H1 (cell line): ENCODE results near the gene TSPAN4. TPM values are rescaled to one million over a fixed set of nuclear protein-coding genes. Genes with fewer than 3 reads are reported as not detected.
A peak's percentile ranks its signal among the peaks of the same experiment; 100 is the strongest.

ENCODE experiments used
- CBX8 ChIP-seq: fragments of 300-800, 300-1000 bp; sonication (generic); IDR thresholded peaks from 2 replicates; pipeline ENCODE4 v1.7.1; 2016; ENCODE audit warnings: low read depth, low read length, borderline replicate concordance
- CEBPB ChIP-seq: IDR thresholded peaks from 2 replicates; pipeline ENCODE4 v1.6.1; 2012; ENCODE audit warnings: low read depth, low read length
- CREB1 ChIP-seq: IDR thresholded peaks from 2 replicates; pipeline ENCODE4 v1.6.1; 2012; ENCODE audit warnings: inconsistent platforms
- GABPA ChIP-seq: IDR thresholded peaks from 2 replicates; pipeline ENCODE4 v1.6.1; 2011; ENCODE audit warnings: mild to moderate bottlenecking, low read length, moderate library complexity, borderline replicate concordance; ENCODE audit not compliant: insufficient read depth
- GTF2F1 ChIP-seq: IDR thresholded peaks from 2 replicates; pipeline ENCODE4 v1.6.1; 2012; ENCODE audit warnings: low read depth, low read length, improper control_type of control experiment, borderline replicate concordance
- HDAC2 ChIP-seq, 2 experiments: fragments of 300-600 bp in 1 of 2; sonication (generic) in 1 of 2; IDR thresholded peaks; 2 replicates each; pipeline ENCODE4 v1.6.1; 2011 to 2012; ENCODE audit warnings: low read depth in 2 of 2, low read length in 2 of 2, mild to moderate bottlenecking in 2 of 2, moderate library complexity in 2 of 2, borderline replicate concordance in 1 of 2, inconsistent platforms in 1 of 2
- JUND ChIP-seq: IDR thresholded peaks from 2 replicates; pipeline ENCODE4 v1.6.1; 2011; ENCODE audit warnings: mild to moderate bottlenecking, improper control_type of control experiment, low read length
- KDM1A ChIP-seq: fragments of 200-600, 300-600 bp; sonication (generic); IDR thresholded peaks from 2 replicates; pipeline ENCODE4 v1.7.1; 2016; ENCODE audit warnings: mild to moderate bottlenecking, low read length, borderline replicate concordance
- NANOG ChIP-seq: IDR thresholded peaks from 2 replicates; pipeline ENCODE4 v1.6.1; 2011; ENCODE audit warnings: low read length, low read depth, mild to moderate bottlenecking, inconsistent platforms; ENCODE audit not compliant: insufficient read depth, poor library complexity, severe bottlenecking
- PHF8 ChIP-seq: fragments of 200-600 bp; sonication (generic); conservative IDR thresholded peaks from 2 replicates; pipeline ENCODE4 v1.7.1; 2012; ENCODE audit warnings: low read depth, mild to moderate bottlenecking, inconsistent platforms, low read length, moderate library complexity
- POLR2A ChIP-seq, 2 experiments: IDR thresholded peaks; 1 replicate in 1 of 2; 2 replicates in 1 of 2; pipeline ENCODE4 v1.6.1; 2011; ENCODE audit warnings: low read depth in 2 of 2, low read length in 2 of 2, mild to moderate bottlenecking in 2 of 2; ENCODE audit errors: control extremely low read depth in 1 of 2
- POLR2AphosphoS5 ChIP-seq: IDR thresholded peaks from 2 replicates; pipeline ENCODE4 v1.6.1; 2011; ENCODE audit warnings: low read depth, low read length
- POU5F1 ChIP-seq: IDR thresholded peaks from 2 replicates; pipeline ENCODE4 v1.6.1; 2011; ENCODE audit warnings: low read depth, mild to moderate bottlenecking, low read length, moderate library complexity
- RFX5 ChIP-seq: IDR thresholded peaks from 2 replicates; pipeline ENCODE4 v1.6.1; 2011; ENCODE audit warnings: low read depth, low read length, improper control_type of control experiment, borderline replicate concordance
- RNF2 ChIP-seq: fragments of 200-900, 300-1000 bp; sonication (generic); IDR thresholded peaks from 2 replicates; pipeline ENCODE4 v1.7.1; 2016; ENCODE audit warnings: borderline replicate concordance, low read depth, mild to moderate bottlenecking, antibody characterized with exemption, low read length; ENCODE audit not compliant: poor library complexity, severe bottlenecking; ENCODE audit errors: missing control alignments
- RXRA ChIP-seq: IDR thresholded peaks from 2 replicates; pipeline ENCODE4 v1.6.1; 2011; ENCODE audit warnings: low read depth, mild to moderate bottlenecking, low read length, moderate library complexity; ENCODE audit not compliant: insufficient read depth
- SP2 ChIP-seq: IDR thresholded peaks from 2 replicates; pipeline ENCODE4 v1.6.1; 2012; ENCODE audit warnings: mild to moderate bottlenecking, low read length, inconsistent platforms
- SP4 ChIP-seq: IDR thresholded peaks from 2 replicates; pipeline ENCODE4 v1.6.1; 2012; ENCODE audit warnings: low read length, inconsistent platforms
- SRF ChIP-seq: IDR thresholded peaks from 2 replicates; pipeline ENCODE4 v1.6.1; 2011; ENCODE audit warnings: mild to moderate bottlenecking, low read depth, low read length, moderate library complexity
- TAF7 ChIP-seq: optimal IDR thresholded peaks from 2 replicates; pipeline ENCODE3; 2011; ENCODE audit warnings: low read depth, mild to moderate bottlenecking, inconsistent platforms, low read length, moderate library complexity, borderline replicate concordance
- USF2 ChIP-seq: IDR thresholded peaks from 2 replicates; pipeline ENCODE4 v1.6.1; 2011; ENCODE audit warnings: low read length, improper control_type of control experiment
- YY1 ChIP-seq: IDR thresholded peaks from 2 replicates; pipeline ENCODE4 v1.6.1; 2011; ENCODE audit warnings: low read depth, mild to moderate bottlenecking, low read length
- polyA plus RNA-seq, 7 experiments: library from polyadenylated mRNA; depleted of rRNA in 3 of 7; stranded (reverse) in 5 of 7; unstranded in 2 of 7; fragments of >200 nt in 5 of 7; fragments of 200-250 nt in 2 of 7; gene quantifications; 1 replicate in 5 of 7; 2 replicates in 1 of 7; 4 replicates in 1 of 7; pipeline versions ENCODE4 v1.2.1 to v1.2.3, GENCODE V29; 2011 to 2013; ENCODE audit warnings: missing spikeins in 2 of 7, mixed read lengths in 2 of 7
- total RNA-seq: library from RNA; stranded (reverse); fragmentation: NEBNext Ultra II Directional; extraction: Animal tissue kit (Norgen Biotek cat#: 25700); gene quantifications from 2 replicates; pipeline ENCODE4 v1.2.1, GENCODE V29; 2021
- TF ChIP-seq, protein P1 (sequence below): IDR thresholded peaks from 2 replicates; pipeline ENCODE4 v1.6.1; 2012; ENCODE audit warnings: inconsistent platforms

The TSPAN4 gene
- total and polyA plus RNA-seq, 2 of the 8 experiments (the other 6 are each of a cell fraction or from before 2014, with no cell fraction given), result 74.1 to 145 TPM

GRCh38 chr11:809287-810039, 33.2 kb upstream of the TSPAN4 start, which contains the start of gene RPLP2 (continued):
- TF ChIP-seq RXRA (no peak), TAF7 (peak; percentile 98), CREB1 (peak; percentile 99), GABPA (peak; percentile 91; the same call in 1 of the 2 replicates), CBX8 (no peak), SP2 (no peak), GTF2F1 (peak; percentile 76), YY1 (peak; percentile 83), RNF2 (no peak), JUND (peak; percentile 72; the same call in 1 of the 2 replicates), POU5F1 (no peak), CEBPB (no peak), KDM1A (no peak), RFX5 (no peak), USF2 (no peak), POLR2A (IDR thresholded peaks at IDR 0.05; ENCODE audit: control extremely low read depth in 1 of 2, low read depth in 2 of 2, low read length in 2 of 2) (peak in 1 of 2 experiments; percentile 90; a peak in 2 of 3 replicates), POLR2AphosphoS5 (peak; percentile 92), NANOG (no peak), PHF8 (peak; percentile 82), SP4 (no peak), SRF (peak; percentile 83), HDAC2 (IDR thresholded peaks at IDR 0.05; ENCODE audit: borderline replicate concordance in 1 of 2, low read depth in 2 of 2, low read length in 2 of 2) (0 out of 4 replicates have a peak, but pooled peaks of 1 of the 2 experiments have one; percentile 43)
- TF ChIP-seq, protein P1, sequence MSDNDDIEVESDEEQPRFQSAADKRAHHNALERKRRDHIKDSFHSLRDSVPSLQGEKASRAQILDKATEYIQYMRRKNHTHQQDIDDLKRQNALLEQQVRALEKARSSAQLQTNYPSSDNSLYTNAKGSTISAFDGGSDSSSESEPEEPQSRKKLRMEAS, result peak; percentile 84
